Myocyte (in vitro differentiated cells): ENCODE measurements around the gene CTBP1. TPM values are rescaled to one million over a fixed set of nuclear protein-coding genes. Genes with fewer than 3 reads are reported as not detected.
"Not testable (repeated sequence)": the region's sequence is repeated elsewhere in the genome, so short reads cannot be mapped to it uniquely, and the experiment has no call there.

Experiments
- DNase-seq: peaks from one replicate; pipeline ENCODE4 v3.0.0-alpha.2; 2012; ENCODE audit warnings: low read depth
- total RNA-seq: library from RNA; depleted of rRNA; stranded (reverse); fragments of >200 nt; gene quantifications from 2 replicates; pipeline ENCODE4 v1.2.3, GENCODE V29; 2014

CTBP1 gene
- total RNA-seq, 1 donor from 2014 or later = 259 TPM

DNA sequence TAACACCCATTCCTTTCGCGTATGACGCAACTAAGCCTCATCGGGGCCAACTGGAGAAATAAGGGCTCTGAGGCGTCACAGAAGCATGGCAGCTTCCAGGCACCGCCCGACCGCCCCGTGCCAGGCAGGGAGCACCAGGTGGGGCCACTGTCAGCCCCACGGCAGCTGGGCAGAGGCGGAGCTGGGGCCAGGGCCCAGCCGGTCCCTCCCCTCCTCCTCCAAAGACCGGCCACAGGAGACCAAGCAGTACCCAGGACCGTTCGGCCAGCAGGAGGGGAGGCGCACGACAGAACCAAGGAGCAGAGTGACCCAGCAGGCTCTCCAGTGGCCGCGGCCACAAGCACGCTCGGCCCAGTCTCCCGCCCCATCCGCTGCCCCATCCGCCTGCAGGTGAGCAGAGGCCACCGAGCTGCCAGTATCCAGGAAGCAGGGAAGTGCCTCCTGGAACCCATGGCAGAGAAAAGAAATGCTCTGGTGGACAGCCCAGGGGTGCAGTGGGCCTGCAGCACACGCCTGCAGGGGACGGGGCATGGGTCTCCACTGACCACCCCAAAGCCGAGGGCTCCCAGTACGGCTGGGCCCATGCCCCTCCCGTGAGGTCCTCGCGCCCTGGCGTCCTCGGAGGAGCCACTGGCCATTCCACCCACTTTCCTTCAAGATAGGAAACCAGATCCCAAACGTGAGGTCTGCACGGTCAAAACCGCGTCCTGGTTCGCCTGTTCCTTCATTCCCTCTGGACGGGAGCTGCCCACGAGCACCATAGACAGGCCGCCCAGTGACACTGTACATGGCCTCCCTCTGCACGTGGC, 9.6 kb downstream of the CTBP1 start:
- DNase-seq = peak; percentile 35

DNA sequence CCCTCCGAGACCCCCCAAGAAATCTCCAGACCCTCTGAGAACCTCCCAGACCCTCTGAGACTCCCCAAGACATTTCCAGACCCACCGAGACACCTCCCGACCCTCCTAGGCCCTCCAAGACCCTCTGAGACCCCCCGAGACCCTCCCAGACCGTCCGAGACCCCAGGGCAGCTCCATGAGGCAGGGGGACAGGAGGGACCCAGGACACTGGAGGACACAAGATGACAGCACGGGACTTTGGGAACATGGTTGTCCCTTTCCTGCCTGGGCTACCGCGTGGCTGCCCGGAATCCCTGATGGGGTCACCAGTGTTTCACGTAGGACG, 10.3 kb downstream of the CTBP1 start:
- DNase-seq = no peak

DNA sequence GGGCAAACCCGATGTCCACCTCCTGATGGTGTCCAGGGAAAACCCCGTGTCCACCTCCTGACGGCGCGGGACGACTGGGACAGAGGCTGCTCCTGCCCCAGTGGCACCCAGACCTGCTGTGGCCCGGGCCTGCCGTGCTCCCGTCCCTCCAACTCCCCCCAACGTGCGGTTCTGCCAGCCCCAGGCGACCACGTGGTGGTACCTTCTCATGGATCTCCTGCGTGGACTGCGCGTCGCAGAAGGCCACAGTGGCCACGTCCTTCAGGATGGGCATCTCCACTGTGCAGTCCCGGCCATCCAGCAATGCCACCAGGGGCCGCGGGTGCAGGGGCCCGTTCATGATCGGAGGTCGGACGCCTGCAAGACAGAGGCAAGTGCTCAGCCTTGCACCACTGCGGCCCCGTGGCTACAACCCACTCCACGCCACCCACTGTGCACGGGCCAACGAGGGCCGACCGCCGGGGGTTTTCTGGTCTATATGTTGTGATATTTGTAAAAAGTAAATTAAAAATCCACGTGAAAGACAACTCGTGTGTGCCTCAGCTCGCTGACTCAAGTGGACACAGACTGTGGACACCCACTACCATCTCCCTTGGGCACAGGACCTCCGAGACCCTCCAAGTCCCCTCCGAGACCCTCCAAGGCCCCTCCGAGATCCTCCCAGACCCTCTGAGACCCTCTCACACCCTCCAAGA, 10.8 kb downstream of the CTBP1 start:
- DNase-seq = no peak

DNA sequence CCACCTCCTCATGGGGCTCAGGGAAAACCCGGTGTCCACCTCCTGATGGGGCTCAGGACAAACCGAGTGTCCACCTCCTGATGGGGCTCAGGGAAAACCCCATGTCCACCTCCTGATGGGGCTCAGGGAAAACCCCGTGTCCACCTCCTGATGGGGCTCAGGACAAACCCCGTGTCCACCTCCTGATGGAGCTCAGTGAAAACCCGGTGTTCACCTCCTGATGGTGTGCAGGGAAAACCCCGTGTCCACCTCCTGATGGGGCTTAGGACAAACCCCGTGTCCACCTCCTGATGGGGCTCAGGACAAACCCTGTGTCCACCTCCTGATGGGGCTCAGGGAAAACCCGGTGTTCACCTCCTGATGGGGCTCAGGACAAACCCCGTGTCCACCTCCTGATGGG, 11.7 kb downstream of the CTBP1 start:
- DNase-seq = not testable (repeated sequence)

DNA sequence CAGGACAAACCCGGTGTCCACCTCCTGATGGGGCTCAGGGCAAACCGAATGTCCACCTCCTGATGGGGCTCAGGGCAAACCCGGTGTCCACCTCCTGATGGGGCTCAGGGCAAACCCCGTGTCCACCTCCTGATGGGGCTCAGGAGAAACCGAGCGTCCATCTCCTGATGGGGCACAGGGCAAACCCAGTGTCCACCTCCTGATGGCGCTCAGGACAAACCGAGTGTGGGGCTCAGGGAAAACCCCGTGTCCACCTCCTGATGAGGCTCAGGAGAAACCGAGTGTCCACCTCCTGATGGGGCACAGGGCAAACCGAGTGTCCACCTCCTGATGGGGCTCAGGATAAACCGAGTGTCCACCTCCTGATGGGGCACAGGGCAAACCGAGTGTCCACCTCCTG, 12.1 kb downstream of the CTBP1 start:
- not testable (repeated sequence) for DNase-seq

DNA sequence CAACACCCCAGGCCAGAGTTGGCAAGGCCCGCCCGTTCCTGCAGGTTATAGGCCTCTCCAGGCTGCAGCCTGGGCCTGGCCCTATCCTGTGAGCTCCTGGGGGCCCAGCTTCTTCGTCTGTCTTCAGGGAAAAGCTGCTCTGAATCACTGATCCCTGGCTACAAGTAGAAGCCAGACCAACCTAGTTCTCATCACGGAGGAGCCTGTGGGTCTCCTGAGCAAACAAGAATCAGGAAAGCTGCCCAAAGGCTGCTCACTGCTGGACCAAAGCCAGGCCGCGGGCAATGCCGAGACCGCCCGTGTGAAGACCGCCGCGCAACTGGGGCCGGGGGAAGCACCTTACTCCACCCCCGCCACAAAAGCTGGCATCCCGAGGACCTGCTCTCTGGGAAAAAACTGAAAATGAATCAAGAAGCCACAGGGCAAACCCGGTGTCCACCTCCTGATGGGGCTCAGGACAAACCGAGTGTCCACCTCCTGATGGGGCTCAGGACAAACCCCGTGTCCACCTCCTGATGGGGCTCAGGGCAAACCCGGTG, 12.8 kb downstream of the CTBP1 start:
- no peak for DNase-seq

DNA sequence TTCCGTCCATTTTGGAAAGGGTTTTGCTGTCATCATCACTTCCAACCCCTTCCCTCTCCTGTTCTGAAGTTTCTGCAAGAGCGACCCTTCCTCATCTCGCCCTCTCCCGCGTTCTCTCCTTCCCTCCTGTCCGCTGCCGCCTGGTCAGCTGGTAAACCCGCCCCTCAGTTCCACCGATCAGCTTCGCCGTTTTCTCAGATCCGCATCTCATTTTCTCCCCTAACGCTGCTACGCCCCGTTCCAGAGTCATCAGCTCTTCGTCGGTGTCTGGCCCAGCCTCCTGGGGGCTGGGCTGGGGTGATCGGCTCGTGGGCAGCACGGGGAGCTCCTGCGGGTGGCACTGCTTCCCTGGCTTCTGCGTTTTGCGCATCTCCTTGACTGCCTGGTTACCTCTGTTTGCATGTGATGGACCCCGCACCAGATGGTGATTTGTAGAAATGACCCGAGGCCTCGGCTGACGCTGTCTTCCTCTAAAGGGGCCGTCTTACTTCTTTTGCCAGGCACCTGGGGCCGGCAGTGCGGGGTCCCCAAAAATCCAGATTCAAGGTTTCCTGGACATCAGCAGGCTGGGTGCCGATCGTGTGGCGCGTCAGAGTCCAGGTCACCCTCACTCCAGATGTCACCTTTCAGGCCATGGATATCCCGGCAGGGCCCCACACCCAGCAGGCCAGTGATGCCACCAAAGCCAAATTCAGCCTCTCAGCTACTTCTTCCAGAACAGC, 13.4 kb downstream of the CTBP1 start:
- no peak for DNase-seq

DNA sequence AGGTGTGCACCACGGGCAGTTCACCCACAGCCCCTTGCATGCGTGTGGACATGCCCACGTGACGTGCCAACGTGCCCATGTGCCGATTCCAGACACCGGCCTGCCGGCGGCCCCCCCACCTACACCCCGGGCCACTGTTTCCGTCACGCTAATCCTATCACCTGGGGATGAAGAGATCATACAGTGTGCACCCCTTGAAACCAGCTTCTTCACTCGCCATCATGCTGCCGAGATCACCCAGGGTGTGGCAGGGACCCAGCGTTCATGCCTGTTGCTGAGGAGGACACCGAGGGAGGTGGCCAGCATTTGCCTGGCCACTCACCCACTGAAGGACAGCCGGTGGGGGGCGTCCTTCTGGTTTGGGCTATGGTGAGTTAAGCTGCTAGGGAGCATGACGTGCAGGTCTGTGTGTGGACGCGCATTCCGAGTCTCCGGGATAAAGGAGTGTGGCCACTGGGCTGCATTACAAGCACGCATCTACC, 14.1 kb downstream of the CTBP1 start:
- no peak for DNase-seq

DNA sequence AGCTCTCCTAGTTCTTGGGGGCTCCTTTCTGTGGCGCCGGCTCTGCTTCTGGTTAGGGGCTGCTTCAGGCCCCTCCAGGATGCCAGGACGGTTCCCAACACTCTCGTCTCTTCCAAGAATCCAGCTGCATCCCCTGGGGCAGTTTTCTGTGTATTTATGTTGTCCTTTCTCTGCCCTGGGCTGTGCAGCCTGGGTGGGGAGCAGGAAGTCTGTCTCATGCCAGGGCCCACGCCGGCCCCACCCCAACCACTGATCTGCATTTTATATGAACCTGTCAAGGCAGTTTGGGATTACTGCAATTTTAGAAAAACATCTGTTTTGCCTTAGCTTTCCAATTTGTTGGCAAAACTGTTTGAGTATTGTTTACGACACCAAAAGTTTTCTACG, 14.6 kb downstream of the CTBP1 start:
- DNase-seq = no peak

DNA sequence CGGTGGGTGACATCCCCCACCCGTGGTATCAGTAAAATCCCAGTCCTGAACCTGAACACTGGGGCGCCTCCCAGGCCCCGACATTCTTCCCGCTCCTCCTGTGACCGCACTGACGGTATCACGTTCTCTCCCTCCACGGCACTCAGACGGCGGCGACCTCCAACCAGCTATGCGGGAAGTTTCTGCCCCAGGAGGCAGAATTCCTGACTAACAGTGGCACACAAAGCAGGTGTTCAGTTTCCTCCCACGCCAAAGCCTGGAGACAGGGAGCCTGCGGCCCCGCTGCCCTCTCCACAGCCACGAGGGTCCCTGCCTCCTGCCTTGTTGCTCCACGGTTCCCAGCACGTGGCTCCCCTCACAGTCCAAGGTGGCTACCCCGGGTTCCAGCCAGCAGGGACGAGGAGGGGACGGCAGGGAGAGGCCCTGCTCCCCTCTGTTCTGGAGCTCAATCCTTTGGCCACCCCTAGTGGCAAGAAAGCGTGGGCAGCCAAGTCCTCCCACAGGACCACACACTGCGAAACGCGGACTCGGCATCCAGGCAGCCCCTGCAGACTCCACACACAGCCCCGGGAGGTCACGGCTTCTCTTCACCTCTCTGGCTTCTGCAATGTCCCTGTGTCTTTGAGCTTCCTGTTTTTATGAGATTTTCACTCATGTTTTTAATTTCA, 15.2 kb downstream of the CTBP1 start:
- DNase-seq = no peak

DNA sequence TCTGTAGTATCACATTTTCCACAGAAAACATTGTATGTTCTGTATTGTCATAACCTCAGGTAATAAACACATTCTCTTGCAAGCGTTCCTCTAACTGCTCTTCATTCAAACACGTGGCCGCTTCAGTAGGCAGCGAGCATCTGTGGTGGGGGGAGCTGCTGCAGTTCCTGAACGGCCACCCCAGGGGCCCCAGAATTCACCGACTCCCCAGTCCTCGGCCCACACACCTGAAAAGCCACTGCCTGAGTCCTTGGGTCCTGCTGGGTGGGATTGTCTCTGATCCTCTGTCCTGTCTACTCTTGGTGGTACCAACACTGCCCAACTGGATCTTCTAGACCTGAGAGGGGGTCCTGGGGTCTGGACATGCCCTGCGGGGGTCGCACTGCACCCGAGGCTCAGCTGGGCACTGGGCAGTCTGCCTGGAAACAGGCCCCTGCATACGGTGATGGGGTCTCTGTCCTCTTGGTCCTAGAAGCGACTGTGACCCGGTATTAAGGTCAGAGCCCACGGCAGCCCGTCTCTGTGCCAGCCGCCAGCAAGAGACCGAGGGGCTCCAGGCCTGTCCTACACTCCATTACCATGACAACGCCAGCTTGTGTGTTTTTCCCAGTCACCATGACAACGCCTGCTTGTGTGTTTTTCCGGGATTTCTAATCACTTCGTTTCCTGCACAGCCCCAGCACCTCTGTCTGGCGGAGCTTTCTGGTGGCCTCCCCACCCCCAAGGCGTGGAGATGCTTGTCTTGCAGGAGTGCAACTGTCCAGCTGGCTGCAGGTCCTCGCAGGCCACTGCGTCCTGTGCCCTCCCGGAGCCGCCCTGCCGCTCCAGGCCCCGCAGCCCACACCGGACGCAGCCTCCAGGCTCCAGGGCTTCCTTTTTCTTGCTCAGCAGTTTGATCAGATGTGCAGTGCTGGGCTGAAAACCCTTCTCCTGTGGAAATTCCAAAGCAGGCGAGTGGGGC, 16.0 kb downstream of the CTBP1 start:
- DNase-seq = no peak

DNA sequence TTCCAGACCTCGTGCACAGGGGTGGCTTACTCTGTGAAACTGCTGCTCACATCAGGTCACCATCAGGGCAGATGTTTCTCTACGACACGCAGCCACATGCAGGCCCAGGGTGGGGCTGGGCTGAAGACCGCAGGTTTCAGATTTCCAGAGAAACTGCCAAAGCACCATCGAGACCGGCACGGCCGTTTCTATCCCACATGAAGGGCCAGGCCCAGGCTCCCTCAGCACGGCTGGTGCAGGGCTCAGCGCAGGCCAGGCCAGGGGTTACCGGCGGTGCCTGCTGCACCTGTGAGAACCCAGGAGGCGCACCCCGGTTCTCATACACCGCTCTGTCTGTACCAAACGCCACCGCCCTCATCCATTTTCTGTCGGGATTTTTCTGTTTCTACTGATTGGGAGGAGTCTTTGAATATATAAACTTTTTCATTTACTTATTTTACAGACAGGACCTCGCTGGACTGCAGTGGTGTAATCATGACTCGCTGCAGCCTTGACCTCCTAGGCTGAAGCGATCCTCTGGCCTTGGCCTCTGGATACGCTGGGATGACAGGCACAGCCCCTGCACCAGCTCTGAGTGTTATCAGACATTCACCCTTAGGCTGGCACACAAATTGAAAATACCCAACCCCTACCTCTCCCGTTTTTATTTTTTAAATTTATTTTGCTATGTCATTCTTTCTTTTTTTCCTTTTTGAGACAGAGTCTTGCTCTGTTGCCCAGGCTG, 17.1 kb downstream of the CTBP1 start:
- no peak for DNase-seq

DNA sequence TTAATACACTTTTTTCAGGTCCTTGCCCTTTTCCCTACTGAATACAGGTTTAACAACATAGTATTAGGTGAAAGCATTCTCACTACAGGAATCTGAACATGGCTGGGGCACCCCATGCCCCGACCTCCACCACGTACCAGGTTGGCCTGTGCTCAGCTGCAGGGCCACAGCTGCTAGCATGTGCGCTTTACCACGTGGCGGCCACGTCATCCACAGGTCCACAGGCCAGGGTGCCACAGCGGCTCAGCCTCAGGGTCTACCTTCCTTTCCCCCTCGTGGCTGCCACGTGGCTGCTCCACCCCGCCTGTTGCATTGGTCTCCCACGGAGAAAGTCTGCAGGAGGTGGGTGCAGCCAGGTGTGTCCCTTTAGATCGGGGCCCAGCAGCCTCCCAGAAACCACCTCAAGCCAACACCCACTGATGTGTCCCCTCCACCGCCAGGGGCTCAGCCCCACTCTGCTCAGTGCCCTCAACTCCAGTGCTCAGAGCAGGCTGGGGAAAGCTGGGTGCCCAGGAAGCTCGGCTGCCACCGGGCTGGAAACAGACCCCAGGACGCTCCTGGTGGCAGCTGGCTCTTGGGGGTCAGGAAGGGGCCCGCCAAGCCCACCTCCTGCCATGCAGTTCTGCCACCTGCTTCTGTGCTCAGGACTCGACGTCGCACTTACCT, 17.8 kb downstream of the CTBP1 start:
- DNase-seq = no peak

DNA sequence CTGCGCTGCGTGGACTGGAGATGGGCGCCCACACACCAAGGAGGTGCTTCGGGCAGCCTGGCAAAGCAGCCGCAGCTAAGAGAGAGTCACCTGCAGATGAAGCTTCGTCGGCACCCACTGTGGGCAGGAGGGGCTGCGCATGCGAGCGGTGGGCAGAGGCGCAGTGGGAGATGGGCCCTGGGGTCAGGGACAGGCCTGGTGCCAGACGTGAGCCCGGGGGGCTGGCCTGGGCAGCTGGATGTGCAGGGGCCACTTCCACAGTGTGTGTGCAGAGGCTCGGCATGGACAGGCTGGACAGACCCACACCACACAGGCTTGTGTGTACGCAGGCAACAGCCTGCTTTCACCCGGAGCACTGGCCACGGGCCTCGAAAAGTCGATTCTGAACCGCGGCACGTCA, 18.6 kb downstream of the CTBP1 start:
- DNase-seq = no peak

DNA sequence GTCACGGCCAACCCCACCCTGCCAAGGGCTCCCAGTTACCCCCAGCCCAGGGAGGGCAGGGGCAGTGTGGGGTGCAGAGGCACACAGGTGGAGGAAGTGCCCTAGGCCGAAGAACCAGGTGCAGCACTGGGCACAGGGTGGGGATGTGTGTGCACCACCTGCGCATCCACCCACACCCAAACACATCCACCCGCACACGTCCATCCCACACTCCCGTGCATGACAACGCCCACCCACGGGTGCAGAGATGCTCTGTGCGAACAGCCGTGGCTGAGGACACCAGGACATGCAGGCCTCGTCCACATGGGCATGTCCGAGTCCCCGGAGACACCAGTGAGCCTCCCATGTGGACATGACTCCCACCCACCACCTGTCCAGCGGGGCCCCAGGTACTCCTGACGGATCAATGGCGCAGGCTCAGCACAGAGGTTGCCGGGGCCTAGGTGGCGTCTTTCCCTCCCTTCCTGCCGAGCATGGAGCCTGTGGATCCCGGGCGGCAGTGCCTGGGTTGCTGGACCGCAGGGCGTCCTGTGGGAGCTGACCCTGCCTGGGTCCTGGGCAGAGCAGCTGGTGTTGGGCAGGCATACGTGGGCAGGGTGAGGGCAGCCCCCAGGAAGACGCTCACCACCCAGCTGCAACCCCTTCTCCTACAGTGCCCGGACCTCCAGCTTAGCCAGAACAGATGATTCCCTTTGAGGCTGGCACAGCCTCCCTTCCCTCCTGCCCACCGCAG, 19.6 kb downstream of the CTBP1 start:
- no peak for DNase-seq

DNA sequence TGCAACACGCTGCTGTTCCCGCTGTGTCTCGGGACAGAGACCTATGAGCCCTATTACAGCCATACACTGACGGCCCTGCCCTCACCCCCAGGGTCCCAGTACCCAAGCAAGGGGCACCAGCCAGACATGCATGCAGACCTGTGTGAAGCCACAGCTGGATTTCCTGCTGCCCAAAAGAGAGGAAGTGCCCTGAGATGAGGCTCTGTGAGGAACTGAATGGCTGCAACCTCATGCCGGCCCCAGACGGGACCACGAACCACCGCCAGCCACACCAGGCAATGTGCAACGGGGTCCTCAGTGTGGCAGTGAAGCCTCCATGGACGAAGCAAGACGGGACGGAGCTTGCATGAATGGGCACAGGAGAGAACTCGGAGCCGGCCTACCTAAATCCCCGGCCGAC, 21.1 kb downstream of the CTBP1 start:
- DNase-seq = no peak

DNA sequence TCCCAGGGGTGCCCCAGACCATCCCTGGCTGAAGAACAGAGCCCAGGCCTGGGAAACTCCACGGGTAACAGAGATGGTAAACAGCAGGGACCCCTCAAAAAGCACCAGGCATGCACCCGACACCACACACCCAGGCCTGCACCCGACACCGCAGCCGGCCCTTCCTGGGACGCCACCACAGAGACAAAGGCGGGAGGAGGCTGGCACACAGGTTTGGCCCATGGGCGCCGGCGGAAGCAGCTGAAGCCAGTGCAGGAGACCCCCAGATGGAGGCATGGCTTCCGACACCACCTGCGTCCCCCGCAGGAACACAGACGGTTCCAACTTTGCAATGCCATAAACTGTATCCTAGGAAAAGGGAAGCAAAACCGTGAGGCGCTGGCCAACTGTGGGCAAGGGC, 22.3 kb downstream of the CTBP1 start:
- no peak for DNase-seq

DNA sequence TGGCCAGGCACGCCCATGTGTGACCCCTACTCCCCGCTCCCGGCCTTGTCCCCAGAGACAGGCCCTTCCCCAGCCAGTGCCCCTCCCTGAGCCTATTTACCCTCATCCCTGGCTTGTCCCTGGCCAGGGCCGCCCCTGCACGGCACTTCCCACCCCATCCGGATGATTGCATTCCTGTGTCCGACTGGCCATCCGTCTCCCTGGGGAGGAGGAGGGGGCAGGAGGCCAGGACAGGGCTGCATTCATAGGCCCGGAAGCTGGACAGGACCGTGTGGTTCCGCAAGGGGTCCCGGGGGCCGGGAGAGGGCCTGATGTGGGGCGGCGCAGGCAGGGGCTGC, 22.8 kb downstream of the CTBP1 start:
- no peak for DNase-seq
